ENCODE data around the gene LRP1B. TPM values are rescaled to one million over a fixed set of nuclear protein-coding genes. Genes with fewer than 3 reads are reported as not detected.

Gene LRP1B
- total and polyA plus RNA-seq, 2 of the 8 experiments (the other 6 are each of a cell fraction or from before 2014, with no cell fraction given), result 0.03 TPM; not detected in 1

DNA sequence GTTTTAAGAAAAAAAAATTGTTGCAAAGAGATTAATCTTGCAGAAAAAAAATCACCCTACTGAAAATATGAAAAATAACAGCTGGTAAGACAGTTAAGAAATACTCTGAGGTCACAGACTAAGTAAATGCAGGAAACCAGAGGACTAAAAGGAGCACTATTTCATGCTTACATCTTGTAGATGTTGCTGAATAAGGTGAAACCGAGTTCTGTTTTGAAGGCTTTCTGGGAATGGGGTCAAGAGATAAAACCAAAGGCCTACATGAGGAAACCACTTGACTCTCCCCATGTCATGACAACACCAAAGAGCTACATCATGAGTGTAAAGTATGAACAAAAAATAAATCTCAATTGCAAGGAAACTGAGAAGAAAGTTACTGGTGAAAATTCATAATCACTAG is 197.6 kb downstream of the LRP1B start:
- 0 out of 4 replicates have a peak, but pooled peaks cover 0 to 2% of the 10 kb centered on the region in 2 experiments for H3K9me3 ChIP-seq (ENCODE audit: insufficient read depth in 2 of 2, low read depth in 1 of 2, low read length in 1 of 2)
- no peak overlapping the region for H4K91ac ChIP-seq (replicated peaks; ENCODE audit: insufficient read length, low read length)
- no peak overlapping the region for H3K56ac ChIP-seq (replicated peaks; ENCODE audit: insufficient read length, low read depth, low read length)
- H3K27me3 ChIP-seq (replicated peaks in 1 of 4; ENCODE audit: control insufficient read depth in 3 of 4, extremely low read depth in 1 of 4, insufficient read depth in 3 of 4, low read length in 3 of 4), result no peaks in the 10 kb centered on the region
- no peak overlapping the region for H2BK120ac ChIP-seq (replicated peaks; ENCODE audit: low read depth, low read length)
- H3K23ac ChIP-seq (ENCODE audit: insufficient read length), result no peak overlapping the region
- H2BK15ac ChIP-seq (ENCODE audit: low read length), result no peak overlapping the region
- no peaks in the 10 kb centered on the region for H3K79me1 ChIP-seq (ENCODE audit: low read depth, low read length)
- ChIA-PET CTCF (ENCODE audit: partially characterized antibody) (interaction anchor here (0.5 to 0.9 kb wide), 2 partner anchors 9 to 342 kb away, joined by 3 to 4 read pairs; no protein-coding TSS in a partner anchor), POLR2A (ENCODE audit: partially characterized antibody) (no interaction called here)
- H2AFZ ChIP-seq (ENCODE audit: low read length), result no peak overlapping the region; the same call in 1 of the 2 replicates
- H3K36me3 ChIP-seq (ENCODE audit: control insufficient read depth in 2 of 4, insufficient read depth in 4 of 4, low read length in 3 of 4), result no peaks in the 10 kb centered on the region
- no peak overlapping the region for H3K18ac ChIP-seq (ENCODE audit: extremely low read depth, low read length)
- H3K4me1 ChIP-seq (replicated peaks in 1 of 4; ENCODE audit: control insufficient read depth in 3 of 4, insufficient read depth in 4 of 4, low read length in 3 of 4), result no peaks in the 10 kb centered on the region
- H3K9ac ChIP-seq (replicated peaks in 1 of 4; ENCODE audit: extremely low read depth in 1 of 4, low read depth in 3 of 4, low read length in 3 of 4), result no peak overlapping the region
- H4K20me1 ChIP-seq (replicated peaks in 1 of 2; ENCODE audit: control insufficient read depth in 1 of 2, insufficient read depth in 2 of 2, low read length in 2 of 2), result no peaks in the 10 kb centered on the region
- DNase-seq (ENCODE audit: low read depth in 1 of 2, low spot score in 2 of 2), result no peak
- no peak for FAIRE-seq
- H2BK20ac ChIP-seq (ENCODE audit: low read length), result no peak overlapping the region
- no peak overlapping the region for H3K14ac ChIP-seq (ENCODE audit: insufficient read length)
- no peaks in the 10 kb centered on the region for H3K23me2 ChIP-seq (ENCODE audit: low read depth, low read length)
- no peak overlapping the region for H4K5ac ChIP-seq (ENCODE audit: insufficient read length, low read depth, low read length)
- no peak overlapping the region for H3K4me2 ChIP-seq (ENCODE audit: insufficient read depth in 1 of 2, low read depth in 2 of 2, low read length in 2 of 2)
- H3K4ac ChIP-seq (replicated peaks; ENCODE audit: insufficient read length, low read depth, low read length), result no peak overlapping the region
- H3K79me2 ChIP-seq (ENCODE audit: control insufficient read depth in 1 of 2, insufficient read depth in 2 of 2, low read length in 2 of 2), result no peaks in the 10 kb centered on the region
- H2AK5ac ChIP-seq (ENCODE audit: low read depth, low read length), result no peak overlapping the region
- H2BK5ac ChIP-seq (ENCODE audit: low read depth, low read length), result no peak overlapping the region
- no peak overlapping the region for H3K27ac ChIP-seq (ENCODE audit: low read depth, low read length)
- no peak overlapping the region for H4K8ac ChIP-seq (ENCODE audit: extremely low read depth, insufficient read depth, low read length)
- H2BK12ac ChIP-seq (ENCODE audit: low read depth, low read length), result no peak overlapping the region
- WGBS, 2 experiments (ENCODE audit: extremely low coverage in 1 of 2, insufficient coverage in 1 of 2, insufficient read length in 1 of 2, insufficient replicate concordance in 2 of 2, low coverage in 1 of 2, low lambda C conversion rate in 2 of 2, missing lambda C conversion rate in 1 of 2), result 92% methylated on average over 1 of the region's 1 CpG; no CpG with 5 or more reads in 1 of the 2 experiments
- no peak overlapping the region for H3K4me3 ChIP-seq (ENCODE audit: extremely low read depth in 1 of 4, insufficient read depth in 2 of 4, low read depth in 3 of 4, low read length in 4 of 4)
- TF ChIP-seq POU5F1 (IDR thresholded peaks at IDR 0.05; ENCODE audit: low read depth, low read length) (no peak), GABPA (IDR thresholded peaks at IDR 0.05; ENCODE audit: borderline replicate concordance, insufficient read depth, low read length) (no peak), SIN3A (conservative IDR thresholded peaks at IDR 0.05 in 1 of 2, IDR thresholded peaks at IDR 0.05 in 1 of 2; ENCODE audit: low read depth in 1 of 2, low read length in 2 of 2) (no peak), CBX5 (IDR thresholded peaks at IDR 0.05; ENCODE audit: low read depth, low read length) (no peak), CREB1 (IDR thresholded peaks at IDR 0.05) (no peak), ASH2L (IDR thresholded peaks at IDR 0.05; ENCODE audit: low read length) (no peak), SAP30 (IDR thresholded peaks at IDR 0.05; ENCODE audit: insufficient read depth, insufficient replicate concordance, low read length) (no peak), RAD21 (IDR thresholded peaks at IDR 0.05 in 1 of 2, conservative IDR thresholded peaks at IDR 0.05 in 1 of 2; ENCODE audit: low read depth in 2 of 2, low read length in 2 of 2) (no peak), HDAC6 (IDR thresholded peaks at IDR 0.05; ENCODE audit: low read depth, low read length) (no peak), GTF2F1 (IDR thresholded peaks at IDR 0.05; ENCODE audit: borderline replicate concordance, low read depth, low read length) (no peak)
- TF ChIP-seq, protein P1, sequence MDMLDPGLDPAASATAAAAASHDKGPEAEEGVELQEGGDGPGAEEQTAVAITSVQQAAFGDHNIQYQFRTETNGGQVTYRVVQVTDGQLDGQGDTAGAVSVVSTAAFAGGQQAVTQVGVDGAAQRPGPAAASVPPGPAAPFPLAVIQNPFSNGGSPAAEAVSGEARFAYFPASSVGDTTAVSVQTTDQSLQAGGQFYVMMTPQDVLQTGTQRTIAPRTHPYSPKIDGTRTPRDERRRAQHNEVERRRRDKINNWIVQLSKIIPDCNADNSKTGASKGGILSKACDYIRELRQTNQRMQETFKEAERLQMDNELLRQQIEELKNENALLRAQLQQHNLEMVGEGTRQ (IDR thresholded peaks at IDR 0.05; ENCODE audit: low read length), result no peak
- TF ChIP-seq, protein P2, sequence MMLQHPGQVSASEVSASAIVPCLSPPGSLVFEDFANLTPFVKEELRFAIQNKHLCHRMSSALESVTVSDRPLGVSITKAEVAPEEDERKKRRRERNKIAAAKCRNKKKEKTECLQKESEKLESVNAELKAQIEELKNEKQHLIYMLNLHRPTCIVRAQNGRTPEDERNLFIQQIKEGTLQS (IDR thresholded peaks at IDR 0.05; ENCODE audit: insufficient read depth, low read depth, low read length), result no peak

Data from H1 (cell line).